ENCODE data around the gene REPS2. TPM values are rescaled to one million over a fixed set of nuclear protein-coding genes. Genes with fewer than 3 reads are reported as not detected.

Gene REPS2
- 0.38 and 1.8 TPM in 2 replicates for total RNA-seq

GRCh38 chrX:16946361-16946964 lies at the start of gene REPS2:
Gene REPS2, plus strand, starts transcription at chrX:16946658. Its CDS starts 204 bp downstream, at chrX:16946862.

Other genes with a start within 250 kb of the REPS2 start
- 6.2 and 7.6 TPM in 2 replicates for gene CTPS2, start 234.0 kb upstream of the REPS2 start, total RNA-seq
- gene SYAP1, start 227.0 kb upstream of the REPS2 start, total RNA-seq = 13.9 and 19.3 TPM in 2 replicates
- gene TXLNG, start 160.2 kb upstream of the REPS2 start, total RNA-seq = 11.6 and 13.7 TPM in 2 replicates
- gene RBBP7, start 76.3 kb upstream of the REPS2 start, total RNA-seq = 79.3 and 100 TPM in 2 replicates

Measured in hair follicular keratinocyte (primary cell).